Astrocyte (in vitro differentiated cells and primary cell): Measurements from ENCODE around the gene SLC35B2. TPM values are rescaled to one million over a fixed set of nuclear protein-coding genes. Genes with fewer than 3 reads are reported as not detected.

Source experiments
- DNase-seq: peaks from one replicate; pipeline ENCODE4 v3.0.0-alpha.2; 2010; ENCODE audit warnings: low read depth
- FAIRE-seq: peaks from 2 replicates; lab custom pipeline; 2011; peaks lifted over from hg19 to GRCh38; lab: Jason Lieb, UNC
- H2AFZ ChIP-seq: 2 replicates; pipeline ENCODE4 v1.6.0; 2012; ENCODE audit warnings: low read depth, low read length, inconsistent platforms
- H3K27ac ChIP-seq: 2 replicates; pipeline ENCODE4 v1.5.1; 2011; ENCODE audit warnings: low read depth, low read length, inconsistent platforms
- H3K27me3 ChIP-seq: 2 replicates; pipeline ENCODE4 v1.6.0; 2011; ENCODE audit warnings: low read length, inconsistent platforms; ENCODE audit not compliant: insufficient read depth
- H3K36me3 ChIP-seq: 2 replicates; pipeline ENCODE4 v1.5.1; 2011; ENCODE audit warnings: low read length, inconsistent platforms; ENCODE audit not compliant: insufficient read depth
- H3K4me1 ChIP-seq: 2 replicates; pipeline ENCODE4 v1.5.1; 2011; ENCODE audit warnings: low read length, inconsistent platforms; ENCODE audit not compliant: insufficient read depth
- H3K4me2 ChIP-seq: 2 replicates; pipeline ENCODE4 v1.6.0; 2012; ENCODE audit warnings: low read length, inconsistent platforms
- H3K4me3 ChIP-seq: 2 replicates; pipeline ENCODE4 v1.5.1; 2011; ENCODE audit warnings: low read depth, mild to moderate bottlenecking, low read length, inconsistent platforms; ENCODE audit not compliant: insufficient read depth
- H3K79me2 ChIP-seq: 2 replicates; pipeline ENCODE4 v1.6.0; 2012; ENCODE audit warnings: mild to moderate bottlenecking, low read length, inconsistent platforms; ENCODE audit not compliant: insufficient read depth
- H3K9ac ChIP-seq: 2 replicates; pipeline ENCODE4 v1.6.0; 2012; ENCODE audit warnings: mild to moderate bottlenecking, low read length, inconsistent platforms
- H3K9me3 ChIP-seq: 2 replicates; pipeline ENCODE4 v1.5.1; 2012; ENCODE audit warnings: low read depth, mild to moderate bottlenecking, low read length, inconsistent platforms; ENCODE audit not compliant: insufficient read depth
- H4K20me1 ChIP-seq: 2 replicates; pipeline ENCODE4 v1.6.0; 2012; ENCODE audit warnings: low read length, inconsistent platforms; ENCODE audit not compliant: insufficient read depth
- H3K27ac Mint-ChIP-seq: one replicate; pipeline ENCODE4 v1.8.0; 2021; ENCODE audit warnings: mild to moderate bottlenecking, mixed read lengths; ENCODE audit not compliant: unreplicated experiment
- H3K27me3 Mint-ChIP-seq: one replicate; pipeline ENCODE4 v1.8.0; 2021; ENCODE audit warnings: low read depth, mixed read lengths; ENCODE audit not compliant: unreplicated experiment
- H3K36me3 Mint-ChIP-seq: one replicate; pipeline ENCODE4 v1.8.0; 2021; ENCODE audit warnings: low read depth, mixed read lengths; ENCODE audit not compliant: unreplicated experiment
- H3K4me1 Mint-ChIP-seq: one replicate; pipeline ENCODE4 v1.8.0; 2021; ENCODE audit warnings: low read depth, mixed read lengths; ENCODE audit not compliant: unreplicated experiment
- H3K4me3 Mint-ChIP-seq: one replicate; pipeline ENCODE4 v1.8.0; 2021; ENCODE audit warnings: mild to moderate bottlenecking, moderate library complexity, mixed read lengths; ENCODE audit not compliant: unreplicated experiment
- H3K9me3 Mint-ChIP-seq: one replicate; pipeline ENCODE4 v1.8.0; 2021; ENCODE audit warnings: mild to moderate bottlenecking, mixed read lengths; ENCODE audit not compliant: unreplicated experiment
- EZH2 ChIP-seq: IDR thresholded peaks from 2 replicates; pipeline ENCODE4 v1.6.1; 2012; ENCODE audit warnings: mild to moderate bottlenecking, low read length, inconsistent platforms; ENCODE audit not compliant: insufficient read depth
- total RNA-seq: library from RNA; stranded (reverse); gene quantifications from 2 replicates; pipeline ENCODE4 v1.2.1, GENCODE V29; 2021
- TF ChIP-seq, protein P1 (sequence below): IDR thresholded peaks from 2 replicates; pipeline ENCODE4 v1.5.1; 2011; ENCODE audit warnings: low read depth, mild to moderate bottlenecking, inconsistent platforms, low read length, moderate library complexity; ENCODE audit not compliant: insufficient read depth

Gene SLC35B2
- total RNA-seq, 1 donor from 2014 or later: 61.8 TPM

DNA sequence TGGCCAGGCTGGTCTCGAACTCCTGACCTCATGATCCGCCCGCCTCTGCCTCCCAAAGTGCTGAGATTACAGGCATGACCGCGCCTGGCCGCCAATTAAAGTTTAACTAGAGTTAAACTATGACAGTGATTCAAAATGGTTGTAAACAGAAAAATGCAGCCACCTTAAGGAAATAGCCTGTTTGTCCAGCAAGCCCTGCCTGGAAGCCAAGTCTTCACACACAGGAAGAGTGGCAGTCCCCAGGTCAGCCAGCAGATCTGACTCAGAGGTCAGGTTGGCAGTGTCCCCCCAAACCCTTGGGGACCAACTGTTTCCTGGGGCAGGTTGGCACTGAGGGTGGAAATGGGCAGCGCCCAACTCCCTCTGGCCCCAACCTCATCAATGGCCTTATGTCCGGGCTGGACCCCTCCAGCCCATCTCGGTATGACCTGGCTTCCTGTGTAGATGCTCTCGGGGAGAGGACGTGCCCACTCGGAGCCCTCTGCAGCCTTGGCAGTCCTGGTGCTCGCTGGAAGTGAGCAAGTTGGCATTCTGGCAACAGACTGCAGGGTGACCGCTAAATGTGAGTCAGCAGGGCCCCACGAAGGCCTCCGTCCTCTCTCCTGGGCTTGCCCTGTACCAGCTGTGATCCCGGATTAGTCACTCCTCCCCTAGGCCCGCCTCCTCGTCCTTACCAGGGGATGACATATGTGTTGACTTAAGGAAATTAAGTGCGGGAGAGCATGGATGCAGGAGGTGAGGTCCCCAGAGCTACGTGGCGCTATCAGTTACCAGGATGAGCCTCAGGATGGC, 20.1 kb downstream of the SLC35B2 start:
- H3K4me2 ChIP-seq: peak overlapping the region; percentile 95
- H4K20me1 ChIP-seq: no peaks in the 10 kb centered on the region
- Mint-ChIP-seq H3K36me3 (no peaks in the 10 kb centered on the region), H3K27ac (peak overlapping the region; percentile 97), H3K27me3 (peaks cover 6% of the 10 kb centered on the region), H3K9me3 (no peaks in the 10 kb centered on the region), H3K4me1 (peaks cover 29% of the 10 kb centered on the region), H3K4me3 (peak overlapping the region; percentile 84)
- DNase-seq (peak; percentile 94), FAIRE-seq (peak; percentile 66)
- peak overlapping the region; percentile 91 for H3K9ac ChIP-seq
- H3K36me3 ChIP-seq: no peaks in the 10 kb centered on the region
- no peaks in the 10 kb centered on the region for H3K27me3 ChIP-seq
- H3K9me3 ChIP-seq: no peaks in the 10 kb centered on the region
- peak overlapping the region; percentile 85 for H2AFZ ChIP-seq
- H3K79me2 ChIP-seq: no peaks in the 10 kb centered on the region
- TF ChIP-seq, protein P1, sequence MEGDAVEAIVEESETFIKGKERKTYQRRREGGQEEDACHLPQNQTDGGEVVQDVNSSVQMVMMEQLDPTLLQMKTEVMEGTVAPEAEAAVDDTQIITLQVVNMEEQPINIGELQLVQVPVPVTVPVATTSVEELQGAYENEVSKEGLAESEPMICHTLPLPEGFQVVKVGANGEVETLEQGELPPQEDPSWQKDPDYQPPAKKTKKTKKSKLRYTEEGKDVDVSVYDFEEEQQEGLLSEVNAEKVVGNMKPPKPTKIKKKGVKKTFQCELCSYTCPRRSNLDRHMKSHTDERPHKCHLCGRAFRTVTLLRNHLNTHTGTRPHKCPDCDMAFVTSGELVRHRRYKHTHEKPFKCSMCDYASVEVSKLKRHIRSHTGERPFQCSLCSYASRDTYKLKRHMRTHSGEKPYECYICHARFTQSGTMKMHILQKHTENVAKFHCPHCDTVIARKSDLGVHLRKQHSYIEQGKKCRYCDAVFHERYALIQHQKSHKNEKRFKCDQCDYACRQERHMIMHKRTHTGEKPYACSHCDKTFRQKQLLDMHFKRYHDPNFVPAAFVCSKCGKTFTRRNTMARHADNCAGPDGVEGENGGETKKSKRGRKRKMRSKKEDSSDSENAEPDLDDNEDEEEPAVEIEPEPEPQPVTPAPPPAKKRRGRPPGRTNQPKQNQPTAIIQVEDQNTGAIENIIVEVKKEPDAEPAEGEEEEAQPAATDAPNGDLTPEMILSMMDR: no peak
- TF ChIP-seq EZH2: no peak
- H3K4me1 ChIP-seq: peaks cover 35% of the 10 kb centered on the region
- peak overlapping the region; percentile 54 for H3K4me3 ChIP-seq
- H3K27ac ChIP-seq: peak overlapping the region; percentile 85

DNA sequence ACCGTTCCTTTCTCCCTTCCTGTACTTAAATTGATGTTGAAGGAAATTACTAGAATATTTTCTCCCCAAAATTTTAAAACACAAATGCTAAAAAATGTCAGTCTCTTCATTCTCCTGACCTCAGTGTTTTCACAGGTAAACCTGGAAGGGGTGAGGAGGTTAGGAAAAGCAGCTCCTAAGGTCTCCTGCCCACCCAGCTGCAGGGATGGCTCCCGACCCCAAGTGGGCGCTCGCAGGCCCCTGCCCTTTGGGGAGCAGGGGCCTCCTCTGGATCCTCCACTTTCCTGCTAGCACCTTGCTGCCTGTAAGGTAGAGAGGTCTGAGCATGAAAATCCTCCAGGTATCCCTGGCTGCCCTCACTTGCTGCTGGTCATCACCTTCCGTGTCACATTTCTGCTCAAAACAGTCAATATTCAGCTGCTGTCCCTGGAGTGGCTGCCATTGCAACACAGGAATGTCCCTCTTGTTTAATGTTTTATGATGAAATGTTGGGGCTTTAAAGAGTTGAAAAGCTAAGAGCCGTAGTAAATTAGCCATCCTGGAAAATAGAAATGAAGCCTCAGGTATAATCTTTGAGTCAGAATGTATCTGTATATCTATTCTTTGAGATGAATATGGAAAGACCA, 21.3 kb downstream of the SLC35B2 start:
- H3K27ac ChIP-seq: no peak overlapping the region

More for the DNA sequence above, 21.3 kb downstream of the SLC35B2 start:
- DNase-seq (no peak), FAIRE-seq (no peak)
- Histone ChIP-seq H3K27me3 (no peaks in the 10 kb centered on the region), H3K4me3 (no peak overlapping the region), H3K4me1 (peaks cover 35% of the 10 kb centered on the region), H3K9me3 (no peaks in the 10 kb centered on the region), H4K20me1 (no peaks in the 10 kb centered on the region), H3K4me2 (no peak overlapping the region), H3K79me2 (no peaks in the 10 kb centered on the region), H2AFZ (no peak overlapping the region), H3K9ac (no peak overlapping the region), H3K36me3 (no peaks in the 10 kb centered on the region)
- no peaks in the 10 kb centered on the region for H3K36me3 Mint-ChIP-seq
- H3K9me3 Mint-ChIP-seq: no peaks in the 10 kb centered on the region
- no peak overlapping the region for H3K27ac Mint-ChIP-seq
- no peak for TF ChIP-seq EZH2
- TF ChIP-seq, protein P1: no peak
- peaks cover 11% of the 10 kb centered on the region for H3K27me3 Mint-ChIP-seq
- H3K4me1 Mint-ChIP-seq: peaks cover 30% of the 10 kb centered on the region
- no peak overlapping the region for H3K4me3 Mint-ChIP-seq
